Stimulated activated CD8-positive, alpha-beta memory T cell treated with anti-CD3 and anti-CD28 coated beads, Interleukin-7, amount 100 ng/mL, for 4 hours (primary cell): ENCODE results near the gene KDM7A.

ENCODE experiments used
- DNase-seq, 2 donors: peaks; one replicate each; pipeline ENCODE4 v3.0.0-alpha.2; 2020; ENCODE audit warnings: low read depth in 2 of 2

Gene KDM7A

GRCh38 chr7:140056431-140057142 lies 120.2 kb downstream of the KDM7A start:
- DNase-seq, result no peak

GRCh38 chr7:140055833-140056232 lies 121.0 kb downstream of the KDM7A start:
- DNase-seq, result no peak

- DNase-seq, result no peak
Observed at GRCh38 chr7:140054751-140055150, 122.0 kb downstream of the KDM7A start.

- no peak for DNase-seq
Observed at GRCh38 chr7:140053812-140054539, 122.8 kb downstream of the KDM7A start.

- no peak for DNase-seq
Observed at GRCh38 chr7:140051820-140052219, 125.0 kb downstream of the KDM7A start.

GRCh38 chr7:140050100-140050499 lies 126.7 kb downstream of the KDM7A start:
- DNase-seq, result no peak

GRCh38 chr7:140049339-140050024 lies 127.3 kb downstream of the KDM7A start:
- DNase-seq, result no peak

- no peak for DNase-seq
Observed at GRCh38 chr7:140048989-140049338, 127.8 kb downstream of the KDM7A start.

GRCh38 chr7:140048138-140048537 lies 128.6 kb downstream of the KDM7A start:
- no peak for DNase-seq

GRCh38 chr7:140047197-140047596 lies 129.6 kb downstream of the KDM7A start:
- no peak for DNase-seq

- no peak for DNase-seq
Observed at GRCh38 chr7:140045697-140046096, 131.1 kb downstream of the KDM7A start.

- no peak for DNase-seq
Observed at GRCh38 chr7:140044251-140044650, 132.5 kb downstream of the KDM7A start.

- no peak for DNase-seq
Observed at GRCh38 chr7:140042386-140042670, 134.5 kb downstream of the KDM7A start.

- no peak for DNase-seq
Observed at GRCh38 chr7:140041659-140042385, 135.0 kb downstream of the KDM7A start.

GRCh38 chr7:140039896-140040295 lies 136.9 kb downstream of the KDM7A start:
- no peak for DNase-seq

GRCh38 chr7:140039066-140039465 lies 137.7 kb downstream of the KDM7A start:
- DNase-seq, result no peak

- no peak for DNase-seq
Observed at GRCh38 chr7:140036224-140036962, 140.4 kb downstream of the KDM7A start.

GRCh38 chr7:140035400-140036223 lies 141.2 kb downstream of the KDM7A start:
- DNase-seq, result no peak
